Suprapubic skin (tissue), 4 donors: ENCODE data around the gene LENG8. TPM values are rescaled to one million over a fixed set of nuclear protein-coding genes. Genes with fewer than 3 reads are reported as not detected.

ENCODE experiments used
- DNase-seq, 2 donors: peaks; one replicate each; pipeline ENCODE4 v3.0.0-alpha.2; 2019; ENCODE audit warnings: low spot score in 2 of 2
- H3K27ac ChIP-seq: fragments of 200-600 bp; sonication (generic); one replicate; pipeline ENCODE4 v1.5.1; 2019
- H3K27me3 ChIP-seq: fragments of 200-600 bp; sonication (generic); one replicate; pipeline ENCODE4 v1.5.1; 2019
- H3K36me3 ChIP-seq: fragments of 200-600 bp; sonication (generic); one replicate; pipeline ENCODE4 v1.5.1; 2019
- H3K4me1 ChIP-seq: fragments of 200-600 bp; sonication (generic); one replicate; pipeline ENCODE4 v1.5.1; 2019
- H3K4me3 ChIP-seq: fragments of 200-600 bp; sonication (generic); one replicate; pipeline ENCODE4 v1.5.1; 2019; ENCODE audit warnings: mild to moderate bottlenecking
- H3K9me3 ChIP-seq: fragments of 200-600 bp; sonication (generic); one replicate; pipeline ENCODE4 v1.5.1; 2019
- CTCF ChIP-seq, 2 donors: fragments of 200-600 bp in 1 of 2; fragments of 450-650 bp in 1 of 2; sonication (generic) in 1 of 2; IDR thresholded peaks; one replicate each; pipeline ENCODE4 v1.5.1; 2016 to 2019; ENCODE audit warnings: antibody characterized with exemption in 2 of 2, mild to moderate bottlenecking in 1 of 2, moderate library complexity in 1 of 2
- EP300 ChIP-seq: sonication (generic); formaldehyde crosslinking; IDR thresholded peaks from one replicate; pipeline ENCODE4 v1.6.1; 2017; ENCODE audit warnings: antibody characterized with exemption
- POLR2A ChIP-seq, 2 donors: fragments of 450-650 bp; IDR thresholded peaks; one replicate each; pipeline ENCODE4 v1.6.1; 2017; ENCODE audit warnings: antibody characterized with exemption in 2 of 2, mild to moderate bottlenecking in 2 of 2, moderate library complexity in 2 of 2
- POLR2AphosphoS5 ChIP-seq, 3 donors: sonication (generic); formaldehyde crosslinking; IDR thresholded peaks; one replicate each; pipeline ENCODE4 v1.6.1; 2017; ENCODE audit warnings: antibody characterized with exemption in 3 of 3
- WGBS: methylation state at CpG from one replicate; pipeline ENCODE4 v1.1.5; 2018; 5-methylcytosine and 5-hydroxymethylcytosine counted together
- total RNA-seq, 4 donors: library from RNA; depleted of rRNA; stranded (reverse); fragments of >200 nt; gene quantifications; one replicate each; pipeline ENCODE4 v1.1.0, GENCODE V29; 2016

The LENG8 gene
- total RNA-seq, 4 donors from 2014 or later = 80.4 to 410 (median 124) TPM

- H3K4me3 ChIP-seq = no peak overlapping the region
- no peak overlapping the region for H3K27ac ChIP-seq
- no peak for DNase-seq
- no peaks in the 10 kb centered on the region for H3K9me3 ChIP-seq
- peaks cover 23% of the 10 kb centered on the region for H3K4me1 ChIP-seq
- H3K27me3 ChIP-seq = peaks cover 4% of the 10 kb centered on the region
- 92% methylated on average over 9 of the region's 11 CpGs for whole genome bisulfite sequencing
- H3K36me3 ChIP-seq = no peaks in the 10 kb centered on the region
- TF ChIP-seq CTCF (IDR thresholded peaks at IDR 0.05) (no peak), POLR2AphosphoS5 (IDR thresholded peaks at IDR 0.05) (no peak), POLR2A (IDR thresholded peaks at IDR 0.05) (no peak), EP300 (no peak)
Observed at GRCh38 chr19:54475706-54476105, 26.7 kb downstream of the LENG8 start.

GRCh38 chr19:54477650-54478049 lies 28.7 kb downstream of the LENG8 start:
- H3K27ac ChIP-seq = no peak overlapping the region
- H3K4me1 ChIP-seq = peaks cover 12% of the 10 kb centered on the region
- no peak for TF ChIP-seq POLR2A (IDR thresholded peaks at IDR 0.05)
- no peaks in the 10 kb centered on the region for H3K9me3 ChIP-seq
- H3K4me3 ChIP-seq = no peak overlapping the region
- DNase-seq = no peak
- 65% methylated on average over 3 of the region's 3 CpGs for WGBS
- H3K36me3 ChIP-seq = no peaks in the 10 kb centered on the region
- H3K27me3 ChIP-seq = peaks cover 4% of the 10 kb centered on the region

GRCh38 chr19:54478677-54479266 lies 29.8 kb downstream of the LENG8 start:
- H3K27ac ChIP-seq = no peak overlapping the region
- H3K36me3 ChIP-seq = no peaks in the 10 kb centered on the region
- TF ChIP-seq POLR2A (IDR thresholded peaks at IDR 0.05) (no peak), CTCF (IDR thresholded peaks at IDR 0.05) (peak in 1 of 2 donors; percentile 49)
- H3K27me3 ChIP-seq = peaks cover 4% of the 10 kb centered on the region
- no peak for DNase-seq
- H3K4me3 ChIP-seq = no peak overlapping the region
- peaks cover 6% of the 10 kb centered on the region for H3K4me1 ChIP-seq
- no peaks in the 10 kb centered on the region for H3K9me3 ChIP-seq
- 29% methylated on average over 10 of the region's 10 CpGs for WGBS

GRCh38 chr19:54480051-54480450 lies 31.1 kb downstream of the LENG8 start:
- WGBS = 62% methylated on average over 2 of the region's 2 CpGs
- H3K4me1 ChIP-seq = peaks cover 4% of the 10 kb centered on the region
- H3K9me3 ChIP-seq = no peaks in the 10 kb centered on the region
- H3K36me3 ChIP-seq = no peaks in the 10 kb centered on the region
- TF ChIP-seq CTCF (IDR thresholded peaks at IDR 0.05) (no peak), POLR2A (IDR thresholded peaks at IDR 0.05) (no peak), POLR2AphosphoS5 (IDR thresholded peaks at IDR 0.05) (no peak), EP300 (no peak)
- H3K27me3 ChIP-seq = peaks cover 14% of the 10 kb centered on the region
- H3K27ac ChIP-seq = no peak overlapping the region
- H3K4me3 ChIP-seq = no peak overlapping the region
- DNase-seq = no peak

GRCh38 chr19:54481326-54481930 lies 32.4 kb downstream of the LENG8 start:
- peaks cover 19% of the 10 kb centered on the region for H3K27me3 ChIP-seq
- WGBS = 12% methylated on average over 16 of the region's 16 CpGs
- H3K36me3 ChIP-seq = no peaks in the 10 kb centered on the region
- H3K9me3 ChIP-seq = no peaks in the 10 kb centered on the region
- peaks cover 4% of the 10 kb centered on the region for H3K4me1 ChIP-seq
- no peak overlapping the region for H3K4me3 ChIP-seq
- peak in 1 of 2 donors; percentile 54 for DNase-seq
- TF ChIP-seq EP300 (no peak), CTCF (IDR thresholded peaks at IDR 0.05) (peak; percentile 8 to 50)
- no peak overlapping the region for H3K27ac ChIP-seq

- peaks cover 4% of the 10 kb centered on the region for H3K4me1 ChIP-seq
Observed at GRCh38 chr19:54482889-54483288, 33.9 kb downstream of the LENG8 start.

More at GRCh38 chr19:54482889-54483288, 33.9 kb downstream of the LENG8 start:
- DNase-seq = no peak
- Histone ChIP-seq H3K27ac (no peak overlapping the region), H3K36me3 (no peaks in the 10 kb centered on the region), H3K4me3 (no peak overlapping the region), H3K9me3 (no peaks in the 10 kb centered on the region), H3K27me3 (peaks cover 19% of the 10 kb centered on the region)
- no peak for TF ChIP-seq POLR2AphosphoS5 (IDR thresholded peaks at IDR 0.05)
- no peak for TF ChIP-seq POLR2A (IDR thresholded peaks at IDR 0.05)
- no peak for TF ChIP-seq CTCF (IDR thresholded peaks at IDR 0.05)
- no peak for TF ChIP-seq EP300
- WGBS = 75% methylated on average over 3 of the region's 3 CpGs
